Inferior parietal cortex (tissue), 1 donor: ENCODE measurements around the gene CEP128.

Experiments used
- DNase-seq: peaks from one replicate; pipeline ENCODE4 v3.0.0-alpha.2; 2016; ENCODE audit errors: extremely low spot score

Gene CEP128

GRCh38 chr14:80545935-80546854 lies 395.3 kb downstream of the CEP128 start:
- DNase-seq = no peak

GRCh38 chr14:80544366-80544765 lies 397.2 kb downstream of the CEP128 start:
- no peak for DNase-seq

- no peak for DNase-seq
These were observed 398.3 kb downstream of the CEP128 start for GRCh38 chr14:80543211-80543610.

GRCh38 chr14:80538633-80539375 lies 402.7 kb downstream of the CEP128 start:
- DNase-seq = no peak

- DNase-seq = no peak
These were observed 403.9 kb downstream of the CEP128 start for GRCh38 chr14:80537626-80538025.

GRCh38 chr14:80536456-80536855 lies 405.1 kb downstream of the CEP128 start:
- DNase-seq = no peak

- no peak for DNase-seq
These were observed 406.4 kb downstream of the CEP128 start for GRCh38 chr14:80535171-80535570.

- no peak for DNase-seq
These were observed 417.9 kb downstream of the CEP128 start for GRCh38 chr14:80523518-80524117.

- no peak for DNase-seq
These were observed 418.6 kb downstream of the CEP128 start for GRCh38 chr14:80522936-80523335.

GRCh38 chr14:80522411-80522810 lies 419.1 kb downstream of the CEP128 start:
- DNase-seq = peak; percentile 5

GRCh38 chr14:80521456-80521855 lies 420.1 kb downstream of the CEP128 start:
- DNase-seq = no peak

GRCh38 chr14:80519002-80519401 lies 422.5 kb downstream of the CEP128 start:
- no peak for DNase-seq

- no peak for DNase-seq
These were observed 423.4 kb downstream of the CEP128 start for GRCh38 chr14:80518173-80518572.

- no peak for DNase-seq
These were observed 434.2 kb downstream of the CEP128 start for GRCh38 chr14:80507292-80507869.

- no peak for DNase-seq
These were observed 436.8 kb downstream of the CEP128 start for GRCh38 chr14:80504781-80505180.

GRCh38 chr14:80498533-80498932 lies 443.0 kb downstream of the CEP128 start:
- DNase-seq = no peak

GRCh38 chr14:80496090-80496489 lies 445.4 kb downstream of the CEP128 start:
- no peak for DNase-seq

GRCh38 chr14:80494769-80495168 lies 446.8 kb downstream of the CEP128 start:
- DNase-seq = no peak

- DNase-seq = no peak
These were observed 447.9 kb downstream of the CEP128 start for GRCh38 chr14:80493620-80494019.

GRCh38 chr14:80491650-80492049 lies 449.9 kb downstream of the CEP128 start:
- no peak for DNase-seq

- DNase-seq = peak; percentile 9
These were observed 450.4 kb downstream of the CEP128 start for GRCh38 chr14:80491131-80491530.

GRCh38 chr14:80489513-80489912 lies 452.0 kb downstream of the CEP128 start:
- DNase-seq = no peak
